Epithelial cell of proximal tubule (primary cell): ENCODE measurements around the gene SH3RF3. TPM values are rescaled to one million over a fixed set of nuclear protein-coding genes. Genes with fewer than 3 reads are reported as not detected.
"Not testable (repeated sequence)": the region's sequence is repeated elsewhere in the genome, so short reads cannot be mapped to it uniquely, and the experiment has no call there.

Experiments used
- DNase-seq: peaks from one replicate; pipeline ENCODE4 v3.0.0-alpha.2; 2011; ENCODE audit warnings: low read depth
- H3K4me3 ChIP-seq: 2 replicates; pipeline ENCODE4 v1.5.1; 2011; ENCODE audit warnings: low read depth, mild to moderate bottlenecking, low read length
- CTCF ChIP-seq: conservative IDR thresholded peaks from 2 replicates; pipeline ENCODE4 v1.5.1; 2012; ENCODE audit warnings: low read depth, mild to moderate bottlenecking, low read length
- total RNA-seq: library from RNA; depleted of rRNA; stranded (reverse); fragments of >200 nt; gene quantifications from 2 replicates; pipeline ENCODE4 v1.2.3, GENCODE V29; 2015

SH3RF3 gene
- total RNA-seq, 1 donor from 2014 or later, result 1.7 TPM

DNA sequence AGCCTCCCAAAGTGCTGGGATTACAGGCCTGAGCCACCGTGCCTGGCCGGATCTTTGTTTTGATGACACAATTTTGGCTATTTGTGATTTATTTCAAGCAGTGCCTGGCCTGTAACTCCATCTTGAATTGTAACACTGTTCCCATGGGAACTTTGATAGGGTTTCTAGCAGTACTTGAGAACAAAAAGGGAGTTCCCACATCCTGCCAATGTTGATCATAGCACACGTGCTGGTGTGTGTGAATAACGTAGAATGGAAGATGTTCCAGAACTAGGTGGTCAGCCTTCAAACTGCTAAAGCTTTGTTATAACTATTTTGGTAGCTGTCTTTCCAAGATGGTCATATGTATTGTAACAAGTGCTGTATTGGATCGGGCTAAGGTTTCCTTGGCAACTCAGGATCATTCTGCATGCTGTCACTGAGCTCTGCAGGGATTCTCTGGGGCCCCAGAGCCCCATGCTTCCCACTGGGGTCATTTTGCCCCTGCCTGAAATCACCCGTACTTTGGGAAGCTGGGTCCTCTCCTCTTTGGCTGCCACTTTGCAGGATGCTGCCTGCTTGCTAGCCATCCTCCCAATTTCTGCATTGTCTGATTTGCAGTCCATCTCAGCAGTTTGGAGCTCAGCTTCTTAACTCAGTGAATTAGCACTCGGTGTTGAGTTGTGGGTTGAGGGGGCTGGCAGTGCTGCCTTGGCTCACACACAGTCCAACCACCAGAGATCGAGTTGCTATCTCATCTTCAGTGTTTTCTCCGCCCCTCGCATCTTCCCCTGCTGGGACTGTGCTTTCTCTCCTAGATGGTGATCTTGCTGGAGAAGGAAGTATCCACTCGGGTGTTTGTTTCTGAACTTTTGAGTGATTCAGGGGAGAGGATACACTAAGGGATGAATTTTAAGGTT lies 26.8 kb downstream of the SH3RF3 start:
- no peak for DNase-seq

GRCh38 chr2:109157563-109158105 lies 28.6 kb downstream of the SH3RF3 start:
- no peak for DNase-seq
- no peak for TF ChIP-seq CTCF
- no peak overlapping the region for H3K4me3 ChIP-seq

More for the DNA sequence above, 26.8 kb downstream of the SH3RF3 start:
- TF ChIP-seq CTCF, result no peak
- no peak overlapping the region for H3K4me3 ChIP-seq

DNA sequence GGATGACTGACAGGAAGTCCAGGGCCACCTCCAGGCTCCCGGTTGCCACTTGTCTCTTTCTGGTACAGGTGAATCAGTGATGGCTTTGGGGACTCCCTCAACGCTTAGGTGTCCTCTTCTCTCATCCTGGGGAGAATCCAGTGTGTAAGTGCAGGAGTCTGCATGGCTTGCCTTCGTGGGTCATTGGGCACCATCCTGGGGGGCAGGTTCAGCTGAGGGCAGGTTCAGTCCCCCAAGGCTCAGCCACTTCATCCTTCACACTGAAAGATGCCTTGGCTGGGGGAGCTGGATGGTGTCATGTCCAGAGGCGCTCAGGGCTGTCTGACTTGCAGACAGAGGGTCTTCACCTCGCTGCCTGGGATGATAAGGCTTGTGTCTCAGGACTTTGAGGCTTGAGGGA lies 29.2 kb downstream of the SH3RF3 start:
- no peak for TF ChIP-seq CTCF
- H3K4me3 ChIP-seq, result no peak overlapping the region
- DNase-seq, result no peak

GRCh38 chr2:109159096-109159495 lies 30.1 kb downstream of the SH3RF3 start:
- no peak overlapping the region for H3K4me3 ChIP-seq
- TF ChIP-seq CTCF, result no peak
- no peak for DNase-seq

- no peak for DNase-seq
- no peak for TF ChIP-seq CTCF
- no peak overlapping the region for H3K4me3 ChIP-seq
Measured at GRCh38 chr2:109160714-109161440, 31.9 kb downstream of the SH3RF3 start.

- not testable (repeated sequence) for DNase-seq, H3K4me3 ChIP-seq
Measured at GRCh38 chr2:109162367-109162766, 33.4 kb downstream of the SH3RF3 start.

DNA sequence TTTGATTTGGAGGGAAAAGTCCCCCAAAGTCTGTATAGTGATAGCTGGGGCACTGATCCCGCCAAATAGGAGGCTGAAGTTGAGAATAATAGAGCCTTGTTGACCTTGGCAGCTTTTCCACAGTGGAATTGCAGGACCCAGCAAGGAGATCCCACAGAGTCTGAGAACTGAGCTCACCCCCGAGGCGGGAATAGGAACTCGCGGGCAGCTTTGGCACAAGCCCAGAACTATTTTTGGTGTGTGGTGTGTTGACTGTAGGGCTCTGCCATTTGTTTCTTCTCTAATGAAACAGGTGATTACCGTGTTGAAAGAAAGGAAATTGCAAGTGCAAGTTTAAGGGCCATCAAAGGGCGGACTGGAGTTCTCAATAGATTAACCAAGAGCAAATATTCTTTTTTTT lies 34.0 kb downstream of the SH3RF3 start:
- H3K4me3 ChIP-seq, result no peak overlapping the region
- no peak for TF ChIP-seq CTCF
- no peak for DNase-seq
